ENCODE measurements around the gene GPSM1.

DNA sequence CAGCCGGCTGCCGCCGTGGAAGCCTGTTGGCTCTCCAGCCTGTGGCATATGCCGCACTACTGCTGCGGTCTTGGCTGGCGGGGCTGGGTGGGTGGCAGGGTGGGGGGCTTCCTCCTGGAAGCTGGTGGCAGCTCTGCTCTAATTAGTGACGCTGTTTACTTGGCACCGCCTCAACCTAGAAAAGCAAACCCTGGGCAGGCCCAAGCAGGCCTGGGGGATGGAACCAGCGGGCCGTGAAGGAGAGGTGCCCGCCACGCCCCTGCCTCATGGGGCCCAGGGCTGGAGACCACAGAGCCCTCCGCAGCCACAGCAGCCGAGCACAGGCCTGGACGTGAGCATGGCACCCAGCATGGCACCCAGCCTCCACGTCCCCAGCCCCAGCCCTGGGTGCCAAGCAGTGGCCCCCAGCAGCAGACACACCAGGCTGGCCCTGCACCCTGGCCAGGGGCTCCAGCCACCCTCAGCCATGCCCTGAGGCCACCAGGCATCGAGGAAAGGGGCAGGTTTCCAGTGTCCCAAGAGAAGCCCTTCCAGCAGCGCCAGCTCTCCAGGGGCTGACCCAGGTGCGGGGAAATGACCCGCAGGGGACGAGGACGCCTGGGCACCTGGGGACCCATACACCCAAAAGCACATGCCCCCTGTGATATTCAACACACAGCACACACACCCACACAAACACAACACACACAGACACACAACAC, 18.1 kb upstream of the GPSM1 start:
- no peak for TF ChIP-seq POLR2AphosphoS5 (IDR thresholded peaks at IDR 0.05; ENCODE audit: low read depth)
- TF ChIP-seq, protein P1, sequence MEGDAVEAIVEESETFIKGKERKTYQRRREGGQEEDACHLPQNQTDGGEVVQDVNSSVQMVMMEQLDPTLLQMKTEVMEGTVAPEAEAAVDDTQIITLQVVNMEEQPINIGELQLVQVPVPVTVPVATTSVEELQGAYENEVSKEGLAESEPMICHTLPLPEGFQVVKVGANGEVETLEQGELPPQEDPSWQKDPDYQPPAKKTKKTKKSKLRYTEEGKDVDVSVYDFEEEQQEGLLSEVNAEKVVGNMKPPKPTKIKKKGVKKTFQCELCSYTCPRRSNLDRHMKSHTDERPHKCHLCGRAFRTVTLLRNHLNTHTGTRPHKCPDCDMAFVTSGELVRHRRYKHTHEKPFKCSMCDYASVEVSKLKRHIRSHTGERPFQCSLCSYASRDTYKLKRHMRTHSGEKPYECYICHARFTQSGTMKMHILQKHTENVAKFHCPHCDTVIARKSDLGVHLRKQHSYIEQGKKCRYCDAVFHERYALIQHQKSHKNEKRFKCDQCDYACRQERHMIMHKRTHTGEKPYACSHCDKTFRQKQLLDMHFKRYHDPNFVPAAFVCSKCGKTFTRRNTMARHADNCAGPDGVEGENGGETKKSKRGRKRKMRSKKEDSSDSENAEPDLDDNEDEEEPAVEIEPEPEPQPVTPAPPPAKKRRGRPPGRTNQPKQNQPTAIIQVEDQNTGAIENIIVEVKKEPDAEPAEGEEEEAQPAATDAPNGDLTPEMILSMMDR (IDR thresholded peaks at IDR 0.05; ENCODE audit: insufficient read depth, low read length), result no peak

Measured in HL-60 (cell line).